AG09309 (cell line): Measurements from ENCODE around the gene SERPINB1.
"Not testable (repeated sequence)": the region's sequence is repeated elsewhere in the genome, so short reads cannot be mapped to it uniquely, and the experiment has no call there.

Experiments
- DNase-seq: peaks from one replicate; pipeline ENCODE4 v3.0.0-alpha.2; 2010; ENCODE audit warnings: low read depth
- H3K4me3 ChIP-seq: 2 replicates; pipeline ENCODE4 v1.5.1; 2011; ENCODE audit warnings: mild to moderate bottlenecking, low read depth, low read length, moderate library complexity; ENCODE audit not compliant: control insufficient read depth
- CTCF ChIP-seq: IDR thresholded peaks from 2 replicates; pipeline ENCODE4 v1.5.1; 2011; ENCODE audit warnings: mild to moderate bottlenecking, low read depth, low read length, inconsistent platforms; ENCODE audit not compliant: insufficient read depth, control insufficient read depth; ENCODE audit errors: missing control alignments

Gene SERPINB1

GRCh38 chr6:2865694-2866151 is 24.1 kb upstream of the SERPINB1 start:
- TF ChIP-seq CTCF = no peak
- no peak overlapping the region for H3K4me3 ChIP-seq
- no peak for DNase-seq

- no peak overlapping the region for H3K4me3 ChIP-seq
- TF ChIP-seq CTCF = no peak
- no peak for DNase-seq
Observed at GRCh38 chr6:2865270-2865669, 23.6 kb upstream of the SERPINB1 start.

- DNase-seq = no peak
- no peak for TF ChIP-seq CTCF
- no peak overlapping the region for H3K4me3 ChIP-seq
Observed at GRCh38 chr6:2863901-2864300, 22.2 kb upstream of the SERPINB1 start.

GRCh38 chr6:2862712-2863181 is 21.1 kb upstream of the SERPINB1 start:
- no peak for DNase-seq
- TF ChIP-seq CTCF = no peak
- H3K4me3 ChIP-seq = no peak overlapping the region

- no peak for DNase-seq
- H3K4me3 ChIP-seq = no peak overlapping the region
- no peak for TF ChIP-seq CTCF
Observed at GRCh38 chr6:2861822-2862164, 20.1 kb upstream of the SERPINB1 start.

GRCh38 chr6:2861060-2861821 is 19.6 kb upstream of the SERPINB1 start:
- H3K4me3 ChIP-seq = no peak overlapping the region
- DNase-seq = no peak
- no peak for TF ChIP-seq CTCF

GRCh38 chr6:2860706-2861059 is 19.0 kb upstream of the SERPINB1 start:
- DNase-seq, H3K4me3 ChIP-seq: not testable (repeated sequence)

- DNase-seq, H3K4me3 ChIP-seq: not testable (repeated sequence)
Observed at GRCh38 chr6:2859798-2860705, 18.4 kb upstream of the SERPINB1 start.
